Measurements from ENCODE around the gene FRMD4A. TPM values are rescaled to one million over a fixed set of nuclear protein-coding genes. Genes with fewer than 3 reads are reported as not detected.
"Not testable (repeated sequence)": the region's sequence is repeated elsewhere in the genome, so short reads cannot be mapped to it uniquely, and the experiment has no call there.

The FRMD4A gene
- total RNA-seq, 1 experiment from 2014 or later: 18.3 TPM

DNA sequence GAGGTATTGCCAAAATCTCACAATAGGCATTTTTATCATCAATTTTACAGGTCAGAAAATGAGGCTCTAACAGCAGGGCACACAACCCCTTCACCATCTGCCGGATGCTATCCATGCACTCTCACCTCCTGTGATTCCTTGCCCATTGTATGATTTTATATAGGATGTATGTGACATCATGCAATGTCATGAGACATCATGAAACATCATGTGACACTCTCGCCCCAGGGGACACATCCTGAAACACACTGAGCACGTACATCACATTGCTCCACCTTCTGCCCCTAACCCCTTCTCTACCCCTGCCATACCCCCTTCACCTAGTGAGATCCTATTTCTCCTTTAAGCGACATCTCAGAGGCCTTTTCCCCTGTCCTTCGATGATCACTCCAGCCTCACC lies 189.4 kb downstream of the FRMD4A start:
- H3K79me2 ChIP-seq (ENCODE audit: low read depth): no peaks in the 10 kb centered on the region
- H3K27me3 ChIP-seq (ENCODE audit: insufficient read depth, low read depth): no peaks in the 10 kb centered on the region
- ChIA-PET CTCF (no interaction called here), POLR2A (ENCODE audit: unreplicated experiment) (no interaction called here)
- peaks cover 8% of the 10 kb centered on the region for H3K4me1 ChIP-seq (replicated peaks; ENCODE audit: insufficient read depth)
- H3K36me3 ChIP-seq (ENCODE audit: low read depth): no peaks in the 10 kb centered on the region
- no peak overlapping the region for H2AFZ ChIP-seq
- no peak overlapping the region for H3K27ac ChIP-seq
- 0 out of 2 replicates have a peak, but pooled peaks cover 3% of the 10 kb centered on the region for H3F3A ChIP-seq (ENCODE audit: insufficient read depth, low read depth)
- intact Hi-C loops (cut with micrococcal nuclease; ENCODE audit: unreplicated experiment): no loop called here
- H3K9me2 ChIP-seq (ENCODE audit: insufficient read depth): no peaks in the 10 kb centered on the region
- no TSS peak for BruUV-seq (replicated peaks)
- H3K4me2 ChIP-seq: no peak overlapping the region
- DNase-seq: no peak
- TF ChIP-seq CTCF (conservative IDR thresholded peaks at IDR 0.05): no peak
- H4K20me1 ChIP-seq (ENCODE audit: insufficient read depth): no peaks in the 10 kb centered on the region
- H3K4me3 ChIP-seq: no peak overlapping the region
- no peaks in the 10 kb centered on the region for H3K9me3 ChIP-seq (ENCODE audit: insufficient read depth, low read depth)

GRCh38 chr10:14137391-14137790 lies 193.3 kb downstream of the FRMD4A start:
- no peak overlapping the region for H2AFZ ChIP-seq
- no peak overlapping the region for H3K27ac ChIP-seq
- H3K27me3 ChIP-seq (ENCODE audit: insufficient read depth, low read depth): no peaks in the 10 kb centered on the region
- intact Hi-C loops (cut with micrococcal nuclease; ENCODE audit: unreplicated experiment): no loop called here
- H3K4me2 ChIP-seq: no peak overlapping the region
- H3K9me3 ChIP-seq (ENCODE audit: insufficient read depth, low read depth): no peaks in the 10 kb centered on the region; the same call in 1 of the 2 replicates
- no peak for TF ChIP-seq CTCF (conservative IDR thresholded peaks at IDR 0.05)
- TF ChIP-seq EZH2 (IDR thresholded peaks at IDR 0.05; ENCODE audit: low read depth): no peak
- ChIA-PET POLR2A (ENCODE audit: unreplicated experiment) (no interaction called here), CTCF (no interaction called here)
- BruUV-seq (replicated peaks): no TSS peak
- no peaks in the 10 kb centered on the region for H3K4me1 ChIP-seq (replicated peaks; ENCODE audit: insufficient read depth)
- no peaks in the 10 kb centered on the region for H3K9me2 ChIP-seq (ENCODE audit: insufficient read depth)
- no peak for DNase-seq
- H3K79me2 ChIP-seq (ENCODE audit: low read depth): no peaks in the 10 kb centered on the region
- H3F3A ChIP-seq (ENCODE audit: insufficient read depth, low read depth): no peaks in the 10 kb centered on the region
- no peak overlapping the region for H3K4me3 ChIP-seq
- H3K36me3 ChIP-seq (ENCODE audit: low read depth): no peaks in the 10 kb centered on the region
- no peaks in the 10 kb centered on the region for H4K20me1 ChIP-seq (ENCODE audit: insufficient read depth)

DNA sequence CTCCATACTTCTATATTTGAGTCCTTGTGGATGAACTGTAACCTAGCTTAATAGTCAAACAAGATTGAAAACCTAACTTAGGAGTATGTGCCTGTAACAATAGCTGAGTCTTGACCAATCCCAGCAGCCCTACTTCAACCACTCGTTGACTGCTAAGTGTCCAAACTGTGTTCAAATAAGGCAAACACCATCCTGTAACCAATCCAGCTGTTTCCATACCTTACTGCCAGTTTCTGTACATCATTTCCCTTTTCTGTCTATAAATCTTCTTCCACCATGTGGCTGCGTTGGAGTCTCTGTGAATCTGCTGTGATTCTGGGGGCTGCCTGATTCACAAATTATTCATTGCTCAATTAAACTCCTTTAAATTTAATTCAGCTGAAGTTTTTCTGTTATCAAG lies 195.5 kb downstream of the FRMD4A start:
- H3K27ac ChIP-seq; H3K4me1 ChIP-seq (replicated peaks; ENCODE audit: insufficient read depth); intact Hi-C loops (cut with micrococcal nuclease; ENCODE audit: unreplicated experiment); H3K27me3 ChIP-seq (ENCODE audit: insufficient read depth, low read depth); H2AFZ ChIP-seq; H3K79me2 ChIP-seq (ENCODE audit: low read depth); H3K36me3 ChIP-seq (ENCODE audit: low read depth); H3K4me2 ChIP-seq; H3K9me3 ChIP-seq (ENCODE audit: insufficient read depth, low read depth); H3K9me2 ChIP-seq (ENCODE audit: insufficient read depth); POLR2A ChIA-PET (ENCODE audit: unreplicated experiment); H3F3A ChIP-seq (ENCODE audit: insufficient read depth, low read depth); H4K20me1 ChIP-seq (ENCODE audit: insufficient read depth); CTCF ChIA-PET; H3K4me3 ChIP-seq; BruUV-seq (replicated peaks); DNase-seq: not testable (repeated sequence)

GRCh38 chr10:14134275-14134674 lies 196.4 kb downstream of the FRMD4A start:
- Histone ChIP-seq H3K4me3 (no peak overlapping the region), H3K9me3 (ENCODE audit: insufficient read depth, low read depth) (no peaks in the 10 kb centered on the region; the same call in 1 of the 2 replicates), H3K4me2 (no peak overlapping the region), H3F3A (ENCODE audit: insufficient read depth, low read depth) (no peaks in the 10 kb centered on the region), H3K36me3 (ENCODE audit: low read depth) (no peaks in the 10 kb centered on the region), H3K4me1 (replicated peaks; ENCODE audit: insufficient read depth) (no peaks in the 10 kb centered on the region), H3K79me2 (ENCODE audit: low read depth) (no peaks in the 10 kb centered on the region), H2AFZ (no peak overlapping the region), H4K20me1 (ENCODE audit: insufficient read depth) (no peaks in the 10 kb centered on the region), H3K27me3 (ENCODE audit: insufficient read depth, low read depth) (no peaks in the 10 kb centered on the region), H3K9me2 (ENCODE audit: insufficient read depth) (no peaks in the 10 kb centered on the region), H3K27ac (no peak overlapping the region)
- CTCF ChIA-PET: no interaction called here
- TF ChIP-seq CTCF (conservative IDR thresholded peaks at IDR 0.05) (no peak), EZH2 (IDR thresholded peaks at IDR 0.05; ENCODE audit: low read depth) (no peak)
- intact Hi-C loops (cut with micrococcal nuclease; ENCODE audit: unreplicated experiment): no loop called here
- BruUV-seq (replicated peaks): no TSS peak
- POLR2A ChIA-PET (ENCODE audit: unreplicated experiment): no interaction called here
- no peak for DNase-seq
